Measurements from ENCODE around the gene CTR9. TPM values are rescaled to one million over a fixed set of nuclear protein-coding genes. Genes with fewer than 3 reads are reported as not detected.

CTR9 gene
- total and polyA plus RNA-seq, 2 of the 8 experiments (the other 6 are each of a cell fraction or from before 2014, with no cell fraction given) = 6.1 to 37.7 TPM

- TF ChIP-seq CHD7 (IDR thresholded peaks at IDR 0.05; ENCODE audit: insufficient replicate concordance, low read length) (no peak), EZH2 (IDR thresholded peaks at IDR 0.05; ENCODE audit: low read depth, low read length, severe bottlenecking) (no peak), SIN3A (conservative IDR thresholded peaks at IDR 0.05 in 1 of 2, IDR thresholded peaks at IDR 0.05 in 1 of 2; ENCODE audit: low read depth in 1 of 2, low read length in 2 of 2) (no peak)
Measured at GRCh38 chr11:10761085-10761698, 10.1 kb downstream of the CTR9 start (continued).

Measured in H1 (cell line).